Measurements from ENCODE around the gene A2ML1. TPM values are rescaled to one million over a fixed set of nuclear protein-coding genes. Genes with fewer than 3 reads are reported as not detected.
"Not testable (repeated sequence)": the region's sequence is repeated elsewhere in the genome, so short reads cannot be mapped to it uniquely, and the experiment has no call there.

A2ML1 gene
- total RNA-seq, 1 experiment from 2014 or later, result 3.3 TPM

DNA sequence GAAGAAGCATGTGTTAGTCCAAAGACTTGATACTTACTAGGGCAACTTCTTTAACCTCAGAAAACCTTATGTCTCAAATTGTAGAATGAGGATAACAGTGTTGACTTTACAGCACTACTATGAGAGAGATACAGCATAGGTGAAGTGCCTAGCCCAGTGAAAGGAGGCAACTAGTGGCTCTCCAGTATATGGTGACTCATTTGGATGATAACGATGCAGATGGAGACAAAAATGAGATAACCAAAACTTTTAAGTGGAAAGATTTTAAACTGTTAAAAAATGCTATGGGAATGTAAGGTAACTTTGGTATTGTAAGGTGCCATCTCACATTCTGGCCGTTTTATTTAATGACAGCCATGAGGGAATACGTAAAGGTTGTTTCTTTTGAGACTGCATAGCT is 94.6 kb downstream of the A2ML1 start:
- ChIA-PET POLR2A (ENCODE audit: low non-redundant PET) (no interaction called here), CTCF (no interaction called here)
- H3K36me3 ChIP-seq (ENCODE audit: insufficient read depth, low read length, poor library complexity, severe bottlenecking), result peaks cover 7% of the 10 kb centered on the region
- TF ChIP-seq CTCF (conservative IDR thresholded peaks at IDR 0.05; ENCODE audit: low read depth, low read length) (no peak), EZH2 (IDR thresholded peaks at IDR 0.05; ENCODE audit: borderline replicate concordance, low read depth, low read length, poor library complexity, severe bottlenecking) (no peak)
- intact Hi-C loops (cut with micrococcal nuclease; ENCODE audit: unreplicated experiment), result no loop called here
- H3K9me3 ChIP-seq (ENCODE audit: low read depth, low read length, poor library complexity, severe bottlenecking), result no peaks in the 10 kb centered on the region
- H3K27ac ChIP-seq (ENCODE audit: low read depth, low read length, poor library complexity, severe bottlenecking), result no peak overlapping the region
- no peak for DNase-seq (ENCODE audit: low spot score)
- H3K4me1 ChIP-seq (ENCODE audit: insufficient read depth, low read length, poor library complexity, severe bottlenecking), result peaks cover 9% of the 10 kb centered on the region
- no peak overlapping the region for H3K4me3 ChIP-seq (ENCODE audit: low read depth, low read length, poor library complexity, severe bottlenecking)
- BruUV-seq (replicated peaks), result no TSS peak
- no peaks in the 10 kb centered on the region for H3K27me3 ChIP-seq (replicated peaks; ENCODE audit: insufficient read depth, low read depth, low read length, poor library complexity)

DNA sequence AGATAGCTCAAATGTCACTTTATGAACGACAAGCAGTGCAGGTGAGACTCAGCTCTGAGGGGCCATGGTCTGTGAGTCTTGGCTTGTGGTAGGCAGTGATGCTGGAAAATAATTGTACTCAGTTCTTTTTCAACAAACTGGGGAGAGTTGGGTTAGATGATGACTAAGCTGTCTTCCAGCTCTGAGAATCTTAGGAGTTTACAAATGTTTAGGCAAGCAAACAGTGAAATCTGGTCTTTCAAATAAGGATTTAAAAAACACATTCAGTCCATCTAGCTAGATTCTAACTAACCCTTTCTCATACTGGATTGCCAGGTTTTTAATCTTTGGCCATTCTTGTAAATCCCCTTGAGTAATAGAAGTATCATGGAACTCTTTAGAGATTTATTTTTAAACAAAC is 95.3 kb downstream of the A2ML1 start:
- H3K27ac ChIP-seq (ENCODE audit: low read depth, low read length, poor library complexity, severe bottlenecking), result no peak overlapping the region
- TF ChIP-seq EZH2 (IDR thresholded peaks at IDR 0.05; ENCODE audit: borderline replicate concordance, low read depth, low read length, poor library complexity, severe bottlenecking) (no peak), CTCF (conservative IDR thresholded peaks at IDR 0.05; ENCODE audit: low read depth, low read length) (no peak)
- ChIA-PET CTCF (no interaction called here), POLR2A (ENCODE audit: low non-redundant PET) (no interaction called here)
- H3K9me3 ChIP-seq (ENCODE audit: low read depth, low read length, poor library complexity, severe bottlenecking), result no peaks in the 10 kb centered on the region
- peaks cover 7% of the 10 kb centered on the region for H3K36me3 ChIP-seq (ENCODE audit: insufficient read depth, low read length, poor library complexity, severe bottlenecking)
- H3K27me3 ChIP-seq (replicated peaks; ENCODE audit: insufficient read depth, low read depth, low read length, poor library complexity), result no peaks in the 10 kb centered on the region
- peaks cover 9% of the 10 kb centered on the region for H3K4me1 ChIP-seq (ENCODE audit: insufficient read depth, low read length, poor library complexity, severe bottlenecking)
- intact Hi-C loops (cut with micrococcal nuclease; ENCODE audit: unreplicated experiment), result no loop called here
- no peak for DNase-seq (ENCODE audit: low spot score)
- no peak overlapping the region for H3K4me3 ChIP-seq (ENCODE audit: low read depth, low read length, poor library complexity, severe bottlenecking)
- BruUV-seq (replicated peaks), result no TSS peak

DNA sequence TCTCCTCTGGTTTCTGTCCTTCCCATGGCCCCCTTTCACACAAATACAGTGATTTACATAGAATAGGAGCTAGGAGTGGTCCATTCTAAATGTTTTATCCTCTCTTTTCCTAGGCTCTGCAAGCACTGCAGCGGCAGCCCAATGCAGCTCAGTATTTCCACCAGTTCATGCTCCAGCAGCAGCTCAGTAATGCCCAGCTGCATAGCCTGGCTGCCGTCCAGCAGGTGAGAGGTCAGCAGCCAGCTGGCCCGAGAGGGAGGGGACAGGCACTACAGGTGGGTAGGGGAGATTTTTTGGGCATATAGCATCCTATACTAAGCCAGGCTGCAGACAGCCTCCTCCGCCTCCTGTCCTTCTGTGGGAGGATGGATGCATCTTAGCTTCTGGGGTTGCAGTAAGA is 97.2 kb downstream of the A2ML1 start:
- intact Hi-C loops (cut with micrococcal nuclease; ENCODE audit: unreplicated experiment); DNase-seq (ENCODE audit: low spot score); H3K27ac ChIP-seq (ENCODE audit: low read depth, low read length, poor library complexity, severe bottlenecking); H3K4me1 ChIP-seq (ENCODE audit: insufficient read depth, low read length, poor library complexity, severe bottlenecking); H3K4me3 ChIP-seq (ENCODE audit: low read depth, low read length, poor library complexity, severe bottlenecking); BruUV-seq (replicated peaks); POLR2A ChIA-PET (ENCODE audit: low non-redundant PET); H3K9me3 ChIP-seq (ENCODE audit: low read depth, low read length, poor library complexity, severe bottlenecking); H3K36me3 ChIP-seq (ENCODE audit: insufficient read depth, low read length, poor library complexity, severe bottlenecking); CTCF ChIA-PET; H3K27me3 ChIP-seq (replicated peaks; ENCODE audit: insufficient read depth, low read depth, low read length, poor library complexity): not testable (repeated sequence)

- no peaks in the 10 kb centered on the region for H3K27me3 ChIP-seq (replicated peaks; ENCODE audit: insufficient read depth, low read depth, low read length, poor library complexity)
- peaks cover 7% of the 10 kb centered on the region for H3K36me3 ChIP-seq (ENCODE audit: insufficient read depth, low read length, poor library complexity, severe bottlenecking)
- BruUV-seq (replicated peaks), result no TSS peak
- intact Hi-C loops (cut with micrococcal nuclease; ENCODE audit: unreplicated experiment), result no loop called here
- POLR2A ChIA-PET (ENCODE audit: low non-redundant PET), result no interaction called here
- no peak overlapping the region for H3K4me3 ChIP-seq (ENCODE audit: low read depth, low read length, poor library complexity, severe bottlenecking)
- DNase-seq (ENCODE audit: low spot score), result no peak
- H3K27ac ChIP-seq (ENCODE audit: low read depth, low read length, poor library complexity, severe bottlenecking), result no peak overlapping the region
- CTCF ChIA-PET, result no interaction called here
- H3K4me1 ChIP-seq (ENCODE audit: insufficient read depth, low read length, poor library complexity, severe bottlenecking), result no peaks in the 10 kb centered on the region
- no peaks in the 10 kb centered on the region for H3K9me3 ChIP-seq (ENCODE audit: low read depth, low read length, poor library complexity, severe bottlenecking)
- TF ChIP-seq CTCF (conservative IDR thresholded peaks at IDR 0.05; ENCODE audit: low read depth, low read length), result no peak
- TF ChIP-seq EZH2 (IDR thresholded peaks at IDR 0.05; ENCODE audit: borderline replicate concordance, low read depth, low read length, poor library complexity, severe bottlenecking), result no peak
These were observed 100.1 kb downstream of the A2ML1 start for GRCh38 chr12:8922544-8922943.
